Vagina (tissue), 2 donors: ENCODE results near the gene NPC1L1.

Experiments
- CTCF ChIP-seq, 3 experiments: fragments of 450-650 bp in 2 of 3; fragments of 200-600 bp in 1 of 3; sonication (generic) in 1 of 3; IDR thresholded peaks; one replicate each; pipeline ENCODE4 v1.5.1; 2017 to 2019; ENCODE audit warnings: antibody characterized with exemption in 3 of 3, mild to moderate bottlenecking in 2 of 3, moderate library complexity in 2 of 3
- POLR2A ChIP-seq, 2 donors: fragments of 450-650 bp; IDR thresholded peaks; one replicate each; pipeline ENCODE4 v1.6.1; 2017; ENCODE audit warnings: antibody characterized with exemption in 2 of 2, mild to moderate bottlenecking in 2 of 2, moderate library complexity in 2 of 2
- POLR2AphosphoS5 ChIP-seq, 2 donors: sonication (generic); formaldehyde crosslinking; IDR thresholded peaks; one replicate each; pipeline ENCODE4 v1.9.0; 2017; ENCODE audit warnings: antibody characterized with exemption in 2 of 2, mild to moderate bottlenecking in 2 of 2, low read depth in 1 of 2; ENCODE audit not compliant: insufficient read depth in 1 of 2

- TF ChIP-seq CTCF (IDR thresholded peaks at IDR 0.05), result no peak
- no peak for TF ChIP-seq POLR2AphosphoS5 (IDR thresholded peaks at IDR 0.05; ENCODE audit: insufficient read depth in 1 of 2, low read depth in 1 of 2)
- no peak for TF ChIP-seq POLR2A (IDR thresholded peaks at IDR 0.05)
Measured at GRCh38 chr7:44494960-44495359, 46.2 kb downstream of the NPC1L1 start.
